ENCODE measurements around the gene TSHZ2.

GRCh38 chr20:53487461-53488200 lies 515.5 kb downstream of the TSHZ2 start:
- TF ChIP-seq CTCF (IDR thresholded peaks at IDR 0.05 in 4 of 5, conservative IDR thresholded peaks at IDR 0.05 in 1 of 5) (no peak), POLR2A (IDR thresholded peaks at IDR 0.05) (no peak)
